ENCODE results near the gene GNAO1. TPM values are rescaled to one million over a fixed set of nuclear protein-coding genes. Genes with fewer than 3 reads are reported as not detected.

Gene GNAO1
- polyA plus RNA-seq, 1 experiment: 10.8 TPM

DNA sequence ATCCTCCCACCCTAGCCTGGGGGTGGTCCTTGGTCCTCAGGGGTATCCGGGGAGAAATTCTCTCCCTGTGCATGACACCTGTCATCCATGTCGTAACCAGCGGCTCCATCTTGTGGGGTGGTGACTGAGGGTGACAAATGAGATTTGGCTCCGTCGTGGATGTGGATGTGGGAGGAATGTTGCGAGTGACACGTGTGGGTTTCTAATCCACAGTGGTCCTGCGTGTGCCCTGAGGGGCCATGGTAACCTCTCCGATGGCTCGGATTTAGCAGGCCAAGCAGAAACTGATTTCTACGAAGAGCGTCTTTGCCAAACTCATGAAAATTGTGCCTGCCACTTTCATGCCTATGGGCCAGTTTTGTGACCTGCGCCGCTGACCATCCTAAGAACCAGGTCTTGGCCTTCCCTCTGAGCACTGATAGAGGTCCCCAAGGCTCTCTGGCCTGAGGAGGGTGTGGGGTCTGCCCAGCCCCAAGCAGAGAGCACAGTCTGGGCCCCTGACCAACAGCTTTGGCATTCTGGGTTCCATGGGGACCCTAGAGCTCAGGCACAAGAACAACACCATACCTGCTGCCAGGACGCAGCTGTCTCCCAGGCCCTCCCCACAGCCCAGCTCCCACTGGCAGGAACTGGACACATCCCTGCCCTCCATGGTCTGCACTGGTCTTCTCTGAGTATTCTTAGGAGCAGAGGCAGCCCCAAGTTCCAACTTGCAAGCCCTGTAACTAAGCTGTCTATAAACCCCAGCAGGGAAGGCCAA, 155.0 kb downstream of the GNAO1 start:
- no peak overlapping the region for H3K4me3 ChIP-seq (ENCODE audit: low read depth, low read length)
- POLR2A ChIA-PET: no interaction called here
- no peaks in the 10 kb centered on the region for H3K27me3 ChIP-seq (ENCODE audit: control insufficient read depth, insufficient read depth, low read length)
- TF ChIP-seq, protein P1, sequence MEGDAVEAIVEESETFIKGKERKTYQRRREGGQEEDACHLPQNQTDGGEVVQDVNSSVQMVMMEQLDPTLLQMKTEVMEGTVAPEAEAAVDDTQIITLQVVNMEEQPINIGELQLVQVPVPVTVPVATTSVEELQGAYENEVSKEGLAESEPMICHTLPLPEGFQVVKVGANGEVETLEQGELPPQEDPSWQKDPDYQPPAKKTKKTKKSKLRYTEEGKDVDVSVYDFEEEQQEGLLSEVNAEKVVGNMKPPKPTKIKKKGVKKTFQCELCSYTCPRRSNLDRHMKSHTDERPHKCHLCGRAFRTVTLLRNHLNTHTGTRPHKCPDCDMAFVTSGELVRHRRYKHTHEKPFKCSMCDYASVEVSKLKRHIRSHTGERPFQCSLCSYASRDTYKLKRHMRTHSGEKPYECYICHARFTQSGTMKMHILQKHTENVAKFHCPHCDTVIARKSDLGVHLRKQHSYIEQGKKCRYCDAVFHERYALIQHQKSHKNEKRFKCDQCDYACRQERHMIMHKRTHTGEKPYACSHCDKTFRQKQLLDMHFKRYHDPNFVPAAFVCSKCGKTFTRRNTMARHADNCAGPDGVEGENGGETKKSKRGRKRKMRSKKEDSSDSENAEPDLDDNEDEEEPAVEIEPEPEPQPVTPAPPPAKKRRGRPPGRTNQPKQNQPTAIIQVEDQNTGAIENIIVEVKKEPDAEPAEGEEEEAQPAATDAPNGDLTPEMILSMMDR (IDR thresholded peaks at IDR 0.05; ENCODE audit: insufficient read depth, low read depth, low read length): no peak
- H3K36me3 ChIP-seq (ENCODE audit: control insufficient read depth, insufficient read depth, low read length): no peaks in the 10 kb centered on the region
- DNase-seq (ENCODE audit: low read depth): no peak
- CTCF ChIA-PET: interaction anchor here (1.1 to 1.3 kb wide), 3 partner anchors 9 to 402 kb away, joined by 3 to 5 read pairs (median 3); no protein-coding TSS in a partner anchor

DNA sequence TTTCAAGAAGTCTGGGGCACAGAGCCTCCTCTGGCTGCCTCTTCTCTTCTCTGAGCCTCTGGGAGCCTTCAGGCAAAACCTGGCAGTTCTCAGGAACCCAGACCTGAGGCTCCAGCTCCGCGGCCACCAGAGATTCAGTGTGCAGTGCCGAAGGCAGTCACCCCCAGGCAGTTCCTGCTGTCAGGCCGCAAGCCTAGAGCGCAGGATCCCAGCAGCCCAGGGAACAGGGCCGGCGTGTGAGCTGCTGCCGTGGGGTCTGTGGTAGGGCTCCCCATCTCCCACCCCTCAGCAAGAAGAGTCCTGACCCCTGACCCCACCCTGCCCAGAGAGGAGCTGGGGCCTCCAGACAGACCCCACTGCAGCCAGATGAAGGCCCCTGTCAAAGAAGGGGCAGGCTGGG, 155.9 kb downstream of the GNAO1 start:
- TF ChIP-seq, protein P1 (IDR thresholded peaks at IDR 0.05; ENCODE audit: insufficient read depth, low read depth, low read length): no peak
- no peak for DNase-seq (ENCODE audit: low read depth)
- Histone ChIP-seq H3K27me3 (ENCODE audit: control insufficient read depth, insufficient read depth, low read length) (no peaks in the 10 kb centered on the region), H3K4me3 (ENCODE audit: low read depth, low read length) (no peak overlapping the region), H3K36me3 (ENCODE audit: control insufficient read depth, insufficient read depth, low read length) (no peaks in the 10 kb centered on the region)
- ChIA-PET POLR2A (no interaction called here), CTCF (interaction anchor here (1.1 to 1.3 kb wide), 2 partner anchors 9 to 403 kb away, joined by 3 to 5 read pairs; no protein-coding TSS in a partner anchor)

DNA sequence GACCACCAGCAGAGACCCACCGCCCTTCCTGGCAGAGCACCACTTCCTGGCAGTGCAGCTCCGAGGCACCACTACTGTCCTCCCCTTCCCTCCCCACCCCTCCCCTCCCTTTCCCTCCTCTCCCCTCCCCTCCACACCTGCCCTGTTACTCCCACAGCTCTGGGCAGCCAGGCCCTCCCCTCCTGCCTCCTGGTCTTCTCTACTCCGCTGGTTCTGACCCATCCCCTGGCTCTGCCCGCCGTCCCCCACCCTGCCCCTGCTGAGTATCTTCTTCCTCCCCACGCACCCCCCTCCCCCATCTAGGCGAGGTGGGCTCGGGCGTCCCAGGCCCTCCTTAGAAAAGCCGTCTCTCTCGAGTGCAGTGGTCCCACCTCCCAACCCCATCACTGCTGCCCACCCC, 156.4 kb downstream of the GNAO1 start:
- POLR2A ChIA-PET: no interaction called here
- TF ChIP-seq, protein P1 (IDR thresholded peaks at IDR 0.05; ENCODE audit: insufficient read depth, low read depth, low read length): no peak
- no peak overlapping the region for H3K4me3 ChIP-seq (ENCODE audit: low read depth, low read length)
- H3K27me3 ChIP-seq (ENCODE audit: control insufficient read depth, insufficient read depth, low read length): no peaks in the 10 kb centered on the region
- H3K36me3 ChIP-seq (ENCODE audit: control insufficient read depth, insufficient read depth, low read length): no peaks in the 10 kb centered on the region
- no peak for DNase-seq (ENCODE audit: low read depth)
- CTCF ChIA-PET: no interaction called here

DNA sequence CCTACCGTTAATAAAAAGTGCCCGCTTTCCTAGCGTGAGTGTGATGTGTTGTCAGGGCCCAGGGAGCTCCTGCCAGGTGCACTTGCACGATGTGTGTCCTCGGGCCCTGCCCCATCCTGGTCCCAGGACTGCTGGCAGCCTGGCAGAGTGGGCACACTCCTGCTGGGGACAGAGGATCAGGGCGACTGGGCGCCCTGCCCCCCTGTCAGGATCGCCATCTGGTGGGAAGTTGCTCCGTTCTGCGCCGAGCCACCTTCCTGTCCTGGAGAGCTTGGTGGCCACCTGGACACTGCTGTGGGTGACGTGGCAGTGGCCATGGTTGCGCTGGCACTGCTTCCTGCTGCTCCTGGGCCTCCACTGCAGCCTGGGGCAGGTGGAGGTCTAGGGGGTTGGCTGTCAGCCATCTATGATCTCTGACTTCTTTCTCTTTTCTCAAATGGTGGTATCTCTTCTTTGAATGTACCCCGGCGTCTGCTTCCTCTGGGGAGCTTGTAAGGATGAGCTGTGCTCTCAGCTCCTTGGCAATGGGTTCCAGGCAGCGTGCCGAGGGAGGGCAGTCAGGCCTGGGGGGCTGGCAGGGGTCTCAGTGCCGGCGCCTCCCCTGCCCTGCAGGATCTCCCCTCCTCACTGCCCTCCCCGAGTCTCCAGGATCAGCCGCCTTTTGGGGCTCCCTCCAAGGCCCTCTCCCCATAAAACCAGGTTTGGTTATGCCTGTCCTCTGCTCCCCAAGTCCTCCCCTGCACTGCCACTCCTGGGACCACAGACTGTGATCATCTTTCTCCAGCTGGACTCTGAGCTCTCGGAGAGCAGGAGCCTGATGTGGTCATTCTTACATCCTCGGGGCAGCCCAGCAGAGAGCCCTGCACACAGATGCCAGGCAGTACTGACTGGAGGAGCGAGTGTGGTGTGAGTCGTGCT, 157.1 kb downstream of the GNAO1 start:
- no peak for DNase-seq (ENCODE audit: low read depth)
- Histone ChIP-seq H3K4me3 (ENCODE audit: low read depth, low read length) (no peak overlapping the region), H3K27me3 (ENCODE audit: control insufficient read depth, insufficient read depth, low read length) (no peaks in the 10 kb centered on the region), H3K36me3 (ENCODE audit: control insufficient read depth, insufficient read depth, low read length) (no peaks in the 10 kb centered on the region)
- CTCF ChIA-PET: interaction anchor here (0.9 to 2.1 kb wide), 2 partner anchors 17 to 25 kb away, joined by 3 to 4 read pairs; no protein-coding TSS in a partner anchor
- TF ChIP-seq, protein P1 (IDR thresholded peaks at IDR 0.05; ENCODE audit: insufficient read depth, low read depth, low read length): no peak
- POLR2A ChIA-PET: interaction anchor here (0.6 kb wide), 1 partner anchor 252 kb away, joined by 7 read pairs; no protein-coding TSS in a partner anchor

DNA sequence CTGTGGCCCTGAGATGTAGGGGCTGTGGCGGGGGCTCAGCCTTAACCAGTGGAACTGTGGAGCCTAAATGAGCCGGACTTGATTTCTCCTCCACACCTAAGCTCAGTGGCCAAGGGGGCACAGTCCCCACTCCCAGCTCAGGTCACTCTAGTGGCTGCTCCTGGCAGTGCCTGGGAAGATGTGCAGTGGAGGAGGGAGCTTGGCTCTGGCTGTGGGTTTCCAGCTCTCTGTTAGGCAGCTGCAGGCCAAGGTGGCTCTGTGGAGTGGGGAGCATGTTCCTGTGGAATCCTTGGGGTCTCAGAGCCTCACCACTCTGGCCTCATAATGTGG, 157.8 kb downstream of the GNAO1 start:
- Histone ChIP-seq H3K4me3 (ENCODE audit: low read depth, low read length) (no peak overlapping the region), H3K27me3 (ENCODE audit: control insufficient read depth, insufficient read depth, low read length) (no peaks in the 10 kb centered on the region), H3K36me3 (ENCODE audit: control insufficient read depth, insufficient read depth, low read length) (no peaks in the 10 kb centered on the region)
- DNase-seq (ENCODE audit: low read depth): no peak
- CTCF ChIA-PET: interaction anchor here (0.9 to 2.1 kb wide), 2 partner anchors 18 to 26 kb away, joined by 3 to 4 read pairs; no protein-coding TSS in a partner anchor
- TF ChIP-seq, protein P1 (IDR thresholded peaks at IDR 0.05; ENCODE audit: insufficient read depth, low read depth, low read length): no peak
- POLR2A ChIA-PET: no interaction called here

All from BJ (cell line).